ENCODE data around the gene ANGEL2. TPM values are rescaled to one million over a fixed set of nuclear protein-coding genes. Genes with fewer than 3 reads are reported as not detected.

ANGEL2 gene
- total and polyA plus RNA-seq, 12 donors: 6.1 to 22.0 (median 18.6) TPM

- peak; percentile 27 to 46 for DNase-seq
- peak in 6 of 8 donors; percentile 18 to 45 (median 36) for ATAC-seq
- Histone ChIP-seq H3K27me3 (no peaks in the 10 kb centered on the region), H3K4me3 (no peak overlapping the region), H3K4me1 (peaks cover 7 to 37% (median 26%) of the 10 kb centered on the region in 9 donors), H3K9me3 (no peaks in the 10 kb centered on the region), H3K36me3 (no peaks in the 10 kb centered on the region), H3K27ac (peak overlapping the region in 6 of 10 donors; percentile 2 to 63 (median 14))
- 51 to 57% methylated on average over 7 of the region's 7 CpGs for WGBS, 2 donors
- intact Hi-C loops (cut with DNase I): loop anchor here in 2 of 10 donors (10.0 kb wide), 2 partner anchors 155 to 325 kb away; no protein-coding TSS in a partner anchor
- TF ChIP-seq, protein P1, sequence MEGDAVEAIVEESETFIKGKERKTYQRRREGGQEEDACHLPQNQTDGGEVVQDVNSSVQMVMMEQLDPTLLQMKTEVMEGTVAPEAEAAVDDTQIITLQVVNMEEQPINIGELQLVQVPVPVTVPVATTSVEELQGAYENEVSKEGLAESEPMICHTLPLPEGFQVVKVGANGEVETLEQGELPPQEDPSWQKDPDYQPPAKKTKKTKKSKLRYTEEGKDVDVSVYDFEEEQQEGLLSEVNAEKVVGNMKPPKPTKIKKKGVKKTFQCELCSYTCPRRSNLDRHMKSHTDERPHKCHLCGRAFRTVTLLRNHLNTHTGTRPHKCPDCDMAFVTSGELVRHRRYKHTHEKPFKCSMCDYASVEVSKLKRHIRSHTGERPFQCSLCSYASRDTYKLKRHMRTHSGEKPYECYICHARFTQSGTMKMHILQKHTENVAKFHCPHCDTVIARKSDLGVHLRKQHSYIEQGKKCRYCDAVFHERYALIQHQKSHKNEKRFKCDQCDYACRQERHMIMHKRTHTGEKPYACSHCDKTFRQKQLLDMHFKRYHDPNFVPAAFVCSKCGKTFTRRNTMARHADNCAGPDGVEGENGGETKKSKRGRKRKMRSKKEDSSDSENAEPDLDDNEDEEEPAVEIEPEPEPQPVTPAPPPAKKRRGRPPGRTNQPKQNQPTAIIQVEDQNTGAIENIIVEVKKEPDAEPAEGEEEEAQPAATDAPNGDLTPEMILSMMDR (IDR thresholded peaks at IDR 0.05): peak in 1 of 9 donors; percentile 15
These were observed 35.4 kb downstream of the ANGEL2 start for GRCh38 chr1:212980123-212980785.

- Histone ChIP-seq H3K4me1 (peaks cover 7 to 37% (median 26%) of the 10 kb centered on the region in 9 donors), H3K27me3 (no peaks in the 10 kb centered on the region), H3K9me3 (no peaks in the 10 kb centered on the region), H3K27ac (peak overlapping the region in 3 of 10 donors; percentile 4 to 63 (median 41)), H3K4me3 (no peak overlapping the region), H3K36me3 (no peaks in the 10 kb centered on the region)
- intact Hi-C loops (cut with DNase I): loop anchor here in 2 of 10 donors (10.0 kb wide), 2 partner anchors 155 to 325 kb away; no protein-coding TSS in a partner anchor
- 73 to 79% methylated on average over 14 of the region's 14 CpGs for WGBS, 2 donors
- DNase-seq (no peak), ATAC-seq (peak in 3 of 8 donors; percentile 19 to 34 (median 29))
- TF ChIP-seq, protein P1 (IDR thresholded peaks at IDR 0.05): no peak
These were observed 36.1 kb downstream of the ANGEL2 start for GRCh38 chr1:212979340-212980122.

- intact Hi-C loops (cut with DNase I): no loop called here
- no peaks in the 10 kb centered on the region for H3K9me3 ChIP-seq
- 82% methylated on average over 16 of the region's 16 CpGs for WGBS, 2 donors
These were observed 37.7 kb downstream of the ANGEL2 start for GRCh38 chr1:212977781-212978645.

More at GRCh38 chr1:212977781-212978645, 37.7 kb downstream of the ANGEL2 start:
- TF ChIP-seq, protein P1 (IDR thresholded peaks at IDR 0.05): no peak
- ATAC-seq (no peak), DNase-seq (no peak)
- Histone ChIP-seq H3K27ac (no peak overlapping the region), H3K4me3 (no peak overlapping the region), H3K4me1 (peaks cover 7 to 37% (median 26%) of the 10 kb centered on the region in 9 donors), H3K36me3 (no peaks in the 10 kb centered on the region), H3K27me3 (no peaks in the 10 kb centered on the region)
